Retina (tissue), 1 donor: ENCODE results near the gene CST5.
A peak's percentile ranks its signal among the peaks of the same experiment; 100 is the strongest.
"Not testable (repeated sequence)": the region's sequence is repeated elsewhere in the genome, so short reads cannot be mapped to it uniquely, and the experiment has no call there.

Source experiments
- DNase-seq: peaks from one replicate; pipeline ENCODE4 v3.0.0-alpha.2; 2016

CST5 gene, protein sequence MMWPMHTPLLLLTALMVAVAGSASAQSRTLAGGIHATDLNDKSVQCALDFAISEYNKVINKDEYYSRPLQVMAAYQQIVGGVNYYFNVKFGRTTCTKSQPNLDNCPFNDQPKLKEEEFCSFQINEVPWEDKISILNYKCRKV

DNA sequence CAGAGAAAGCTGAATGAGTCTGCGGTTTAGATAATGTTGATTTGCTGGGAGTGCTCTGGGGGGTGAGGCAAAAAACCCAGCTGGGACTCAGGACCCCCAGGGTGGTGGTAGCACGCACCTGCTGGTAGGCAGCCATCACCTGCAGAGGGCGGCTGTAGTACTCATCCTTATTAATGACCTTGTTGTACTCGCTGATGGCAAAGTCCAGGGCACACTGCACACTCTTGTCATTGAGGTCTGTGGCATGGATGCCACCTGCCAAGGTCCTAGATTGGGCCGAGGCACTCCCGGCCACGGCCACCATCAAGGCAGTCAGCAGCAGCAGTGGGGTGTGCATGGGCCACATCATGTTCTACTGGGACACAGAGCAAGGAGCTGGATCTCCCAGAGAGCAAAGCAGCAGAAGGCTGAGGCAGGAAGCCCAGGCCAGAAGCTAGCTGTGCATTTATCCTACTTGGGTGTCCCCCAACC lies at the start of gene CST5:
CST5 (minus strand) TSS at position 421 of the 471 bp plus-strand sequence; CDS start at position 349, 72 bp downstream.
- no peak for DNase-seq

DNA sequence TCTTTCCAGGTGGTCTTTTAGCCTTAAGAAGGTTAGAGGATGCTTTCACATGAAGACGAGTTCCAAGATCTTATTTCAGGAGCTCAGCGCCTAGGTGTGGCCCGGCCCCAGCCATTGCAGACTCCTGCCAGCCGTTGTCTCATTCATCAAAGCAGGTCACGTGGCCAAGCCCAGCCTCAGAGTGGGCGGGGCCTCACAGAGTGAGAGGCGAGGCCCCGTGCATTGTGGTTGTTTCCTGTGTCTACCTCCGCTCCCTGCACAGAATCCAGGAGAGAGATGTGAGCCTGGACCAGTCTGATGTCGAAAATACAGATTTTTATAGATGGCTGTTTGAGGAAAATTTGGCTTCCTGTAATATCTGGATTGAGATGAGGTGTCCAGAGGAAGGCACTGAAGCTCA lies 49.2 kb upstream of the CST5 start:
- no peak for DNase-seq

DNA sequence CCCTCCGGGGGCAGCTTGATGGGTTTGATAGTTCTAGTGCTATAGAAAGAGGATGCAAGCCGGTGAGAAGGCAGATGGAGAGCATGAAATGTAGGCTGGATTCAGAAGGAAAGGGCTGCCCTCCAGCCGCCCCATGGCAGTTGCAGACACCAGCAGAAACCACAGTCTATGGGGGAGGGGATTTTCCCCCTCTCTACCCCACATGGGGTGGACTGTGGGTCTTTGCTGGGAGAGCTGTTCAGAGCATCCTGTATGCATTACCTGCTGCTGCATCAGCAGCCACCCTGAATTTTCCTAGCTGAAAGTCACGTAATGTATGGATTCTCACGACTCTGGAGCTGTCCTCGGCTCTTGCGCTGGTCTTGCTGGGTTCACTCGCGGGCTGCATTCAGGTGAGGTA lies 48.8 kb upstream of the CST5 start:
- no peak for DNase-seq

GRCh38 chr20:23926944-23927872 lies 47.7 kb upstream of the CST5 start:
- no peak for DNase-seq

DNA sequence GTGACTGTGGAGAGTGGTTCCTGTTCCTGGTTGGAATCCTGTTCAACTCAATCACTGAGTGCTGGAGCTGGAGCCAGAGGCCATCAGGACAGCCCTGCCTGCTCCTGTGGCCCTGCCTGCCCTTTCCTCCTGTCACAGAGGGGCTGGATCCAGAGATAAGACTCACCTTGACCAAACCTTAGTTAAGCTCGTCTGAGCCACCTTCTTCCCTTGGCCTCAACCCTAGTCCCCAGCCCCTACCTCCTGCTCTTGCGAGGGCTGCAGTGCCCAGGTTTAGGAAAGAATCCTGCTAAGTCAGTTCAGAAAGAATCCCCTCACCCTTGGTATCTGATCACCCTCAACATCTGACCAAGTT lies 47.0 kb upstream of the CST5 start:
- DNase-seq: no peak

GRCh38 chr20:23925789-23926525 lies 46.4 kb upstream of the CST5 start:
- no peak for DNase-seq

- no peak for DNase-seq
These were observed 45.2 kb upstream of the CST5 start for GRCh38 chr20:23924751-23925150.

GRCh38 chr20:23923891-23924435 lies 44.4 kb upstream of the CST5 start:
- DNase-seq: no peak

- no peak for DNase-seq
These were observed 43.8 kb upstream of the CST5 start for GRCh38 chr20:23923311-23923710.

DNA sequence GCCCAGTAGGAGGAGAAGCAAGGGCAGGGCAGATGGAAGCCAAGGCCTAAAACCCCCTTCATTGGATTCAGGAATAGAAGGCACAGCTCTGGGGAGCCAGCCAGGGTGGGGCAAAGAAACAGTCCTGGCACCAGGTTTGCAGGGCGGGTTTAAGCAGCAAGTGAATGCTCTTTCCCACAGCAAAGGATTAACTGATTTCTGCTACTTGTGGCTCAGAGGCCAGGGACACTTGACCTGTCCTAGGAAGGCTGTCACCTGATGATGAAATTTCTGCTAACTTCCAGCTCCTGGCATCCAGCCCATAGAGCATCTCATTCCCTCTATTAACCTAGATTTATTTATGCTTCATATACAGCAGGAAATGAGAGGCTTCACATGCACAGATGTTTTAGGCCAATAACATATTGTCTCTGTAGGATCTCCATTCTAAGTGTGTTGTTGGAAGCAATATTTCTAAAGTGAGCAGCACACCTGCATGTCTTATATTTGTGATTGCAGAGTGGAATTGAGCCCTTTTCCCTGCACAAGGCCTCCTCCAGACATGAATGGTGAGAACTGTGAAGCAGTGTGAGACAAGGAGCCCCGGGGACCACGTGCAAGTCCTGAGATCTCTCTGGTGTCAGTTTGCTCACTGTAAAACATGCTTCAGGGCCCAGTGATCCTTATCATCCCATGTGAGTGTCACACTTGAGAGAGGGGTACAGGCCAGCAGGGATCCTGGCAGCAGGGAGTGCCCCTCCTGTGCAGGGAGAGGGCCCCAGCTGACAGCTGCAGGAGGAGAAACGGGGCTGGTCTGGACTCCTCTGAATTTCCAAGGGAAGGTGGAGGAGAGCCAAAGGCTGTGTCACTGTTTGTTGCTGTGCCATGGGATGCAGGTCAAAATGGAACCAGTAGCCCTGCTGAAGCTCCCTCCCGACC lies 41.1 kb upstream of the CST5 start:
- no peak for DNase-seq

GRCh38 chr20:23918896-23919295 lies 39.3 kb upstream of the CST5 start:
- no peak for DNase-seq

- DNase-seq: no peak
These were observed 38.7 kb upstream of the CST5 start for GRCh38 chr20:23918101-23918862.

GRCh38 chr20:23917024-23917725 lies 37.6 kb upstream of the CST5 start:
- DNase-seq: no peak

DNA sequence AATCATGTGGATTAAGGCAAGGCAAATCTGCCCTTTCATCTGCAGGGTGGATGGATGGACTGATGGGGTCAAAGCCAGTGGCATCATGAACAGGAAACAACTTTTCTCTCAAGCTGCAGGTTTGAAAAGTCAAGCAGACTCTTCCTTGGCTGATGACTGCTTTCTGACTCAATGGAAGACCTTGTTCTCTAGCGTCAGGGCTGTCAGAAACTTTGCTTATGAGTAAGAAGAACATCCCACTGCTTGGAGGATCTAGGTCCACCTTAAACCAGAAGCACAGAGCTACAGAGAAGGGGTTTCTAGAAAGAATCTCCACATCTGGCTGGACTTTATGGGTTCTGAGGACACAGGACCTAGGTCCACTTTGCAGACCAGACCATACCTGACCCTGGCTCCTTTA lies 36.3 kb upstream of the CST5 start:
- no peak for DNase-seq

DNA sequence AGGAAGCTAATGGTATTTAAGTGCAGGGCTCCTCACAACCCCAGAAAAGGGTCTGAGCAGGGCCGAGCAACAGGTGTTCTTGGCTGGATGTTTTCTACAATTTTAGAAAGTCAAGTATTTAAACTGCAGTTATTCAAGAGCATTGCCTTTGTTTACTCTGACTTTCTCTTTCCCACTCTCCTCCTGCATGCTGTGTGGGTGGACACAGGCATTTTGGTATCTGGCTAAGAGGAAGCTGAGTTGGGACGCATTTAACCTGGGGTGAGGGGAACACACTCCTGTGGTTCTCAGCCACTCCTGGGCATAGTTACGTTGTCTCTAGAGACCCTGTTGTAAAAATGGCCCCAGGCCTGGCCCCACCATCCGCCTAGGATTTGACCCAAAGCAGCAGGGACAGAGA lies 34.9 kb upstream of the CST5 start:
- DNase-seq: not testable (repeated sequence)

- DNase-seq: no peak
These were observed 30.7 kb upstream of the CST5 start for GRCh38 chr20:23910210-23910609.

DNA sequence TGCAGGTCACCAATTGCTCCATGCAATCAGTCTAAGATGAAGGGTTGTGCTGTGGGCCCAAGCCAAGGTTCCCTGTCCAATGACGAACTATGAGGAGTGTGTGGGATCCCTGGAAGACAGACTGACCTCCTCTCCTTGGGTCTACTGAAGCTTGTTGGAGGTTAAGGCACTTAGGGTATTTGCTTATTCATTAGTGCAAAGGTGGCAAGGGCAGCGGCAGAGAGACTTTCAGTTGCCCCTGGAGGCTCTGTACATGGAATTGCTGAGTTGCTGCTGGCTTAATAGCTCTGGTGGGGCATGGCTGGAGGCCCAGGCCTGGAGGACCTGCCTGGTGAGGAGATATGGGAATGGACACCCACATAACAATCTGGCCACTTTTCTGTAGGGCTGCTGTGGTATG lies 29.8 kb upstream of the CST5 start:
- no peak for DNase-seq

GRCh38 chr20:23907579-23907978 lies 28.0 kb upstream of the CST5 start:
- no peak for DNase-seq

- not testable (repeated sequence) for DNase-seq
These were observed 22.8 kb upstream of the CST5 start for GRCh38 chr20:23902396-23902795.

GRCh38 chr20:23890867-23891266 lies 11.3 kb upstream of the CST5 start:
- not testable (repeated sequence) for DNase-seq

DNA sequence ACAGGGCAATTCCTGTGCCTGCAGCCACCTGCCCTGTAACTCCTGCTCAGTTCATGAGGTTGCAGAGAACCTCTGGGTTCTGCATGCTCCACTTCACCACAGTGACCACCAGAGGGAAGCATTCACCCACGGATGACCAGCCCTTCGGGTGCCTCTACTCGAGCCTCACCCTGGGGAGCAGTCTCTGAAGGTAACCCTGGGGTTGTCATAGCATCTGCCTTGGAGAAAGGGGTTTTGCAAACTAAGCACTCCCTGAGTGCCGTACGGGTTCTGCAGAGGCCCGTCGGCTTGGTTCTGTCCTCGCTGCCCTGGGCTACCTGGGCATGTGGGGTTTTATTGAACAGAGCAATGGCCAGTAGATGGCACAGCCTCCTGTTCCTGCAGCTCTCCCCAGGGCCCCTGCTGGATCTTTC lies 10.2 kb upstream of the CST5 start:
- peak; percentile 62 for DNase-seq
